NCI-H2029 treated with DMSO at 0.1 percent for 48 hours (cell line): ENCODE results near the gene AFAP1L1.
"Not testable (repeated sequence)": the region's sequence is repeated elsewhere in the genome, so short reads cannot be mapped to it uniquely, and the experiment has no call there.

Source experiments
- DNase-seq: peaks from one replicate; lab custom pipeline; 2025; lab: John Stamatoyannopoulos, UW

Gene AFAP1L1

GRCh38 chr5:149261246-149261645, 10.4 kb upstream of the AFAP1L1 start:
- no peak for DNase-seq

GRCh38 chr5:149262315-149262714, 9.3 kb upstream of the AFAP1L1 start:
- DNase-seq: no peak

- DNase-seq: peak; percentile 50
These were observed 7.1 kb upstream of the AFAP1L1 start for GRCh38 chr5:149264439-149265067.

GRCh38 chr5:149265068-149265465, 6.6 kb upstream of the AFAP1L1 start:
- no peak for DNase-seq

GRCh38 chr5:149265597-149265996, 6.1 kb upstream of the AFAP1L1 start:
- DNase-seq: no peak

GRCh38 chr5:149267241-149267973, 4.3 kb upstream of the AFAP1L1 start:
- DNase-seq: no peak

- peak; percentile 48 for DNase-seq
These were observed 2.6 kb upstream of the AFAP1L1 start for GRCh38 chr5:149268928-149269557.

GRCh38 chr5:149271195-149271715, 404 bp upstream of the AFAP1L1 start:
- no peak for DNase-seq

- not testable (repeated sequence) for DNase-seq
These were observed 1.1 kb downstream of the AFAP1L1 start for GRCh38 chr5:149272781-149273180.

- DNase-seq: no peak
These were observed 1.6 kb downstream of the AFAP1L1 start for GRCh38 chr5:149273237-149273636.

- no peak for DNase-seq
These were observed 2.3 kb downstream of the AFAP1L1 start for GRCh38 chr5:149273950-149274349.

- no peak for DNase-seq
These were observed 3.3 kb downstream of the AFAP1L1 start for GRCh38 chr5:149274939-149275338.

GRCh38 chr5:149277801-149278200, 6.1 kb downstream of the AFAP1L1 start:
- DNase-seq: no peak

- DNase-seq: no peak
These were observed 7.0 kb downstream of the AFAP1L1 start for GRCh38 chr5:149278451-149279210.

GRCh38 chr5:149279661-149280060, 8.0 kb downstream of the AFAP1L1 start:
- no peak for DNase-seq

GRCh38 chr5:149280124-149280523, 8.5 kb downstream of the AFAP1L1 start:
- no peak for DNase-seq

GRCh38 chr5:149280802-149281201, 9.1 kb downstream of the AFAP1L1 start:
- no peak for DNase-seq

- DNase-seq: no peak
These were observed 10.6 kb downstream of the AFAP1L1 start for GRCh38 chr5:149282027-149282965.

- no peak for DNase-seq
These were observed 11.3 kb downstream of the AFAP1L1 start for GRCh38 chr5:149282966-149283332.

GRCh38 chr5:149283626-149284480, 12.2 kb downstream of the AFAP1L1 start:
- peak; percentile 36 for DNase-seq
